ENCODE data around the gene NCKAP5.

- TF ChIP-seq CTCF (IDR thresholded peaks at IDR 0.05; ENCODE audit: borderline replicate concordance, extremely low read depth, low read length, poor library complexity, severe bottlenecking) = no peak
- no peak for TF ChIP-seq EZH2 (IDR thresholded peaks at IDR 0.05; ENCODE audit: borderline replicate concordance, low read depth, low read length, severe bottlenecking)
These were observed 482.6 kb downstream of the NCKAP5 start for GRCh38 chr2:133085646-133086045.

Measured in DND-41 (cell line).